PC-9 (cell line): ENCODE results near the gene PAX4.

Source experiments
- EZH2 ChIP-seq: fragments of 200-600 bp; sonication (generic); IDR thresholded peaks from 2 replicates; pipeline ENCODE4 v1.8.0; 2017; ENCODE audit warnings: antibody characterized with exemption, low read depth
- TF ChIP-seq, protein P1 (sequence below): fragments of 200-600 bp; sonication (generic); conservative IDR thresholded peaks from 2 replicates; pipeline ENCODE4 v1.6.1; 2017; ENCODE audit warnings: mixed run types, antibody characterized with exemption, mild to moderate bottlenecking, moderate library complexity

DNA sequence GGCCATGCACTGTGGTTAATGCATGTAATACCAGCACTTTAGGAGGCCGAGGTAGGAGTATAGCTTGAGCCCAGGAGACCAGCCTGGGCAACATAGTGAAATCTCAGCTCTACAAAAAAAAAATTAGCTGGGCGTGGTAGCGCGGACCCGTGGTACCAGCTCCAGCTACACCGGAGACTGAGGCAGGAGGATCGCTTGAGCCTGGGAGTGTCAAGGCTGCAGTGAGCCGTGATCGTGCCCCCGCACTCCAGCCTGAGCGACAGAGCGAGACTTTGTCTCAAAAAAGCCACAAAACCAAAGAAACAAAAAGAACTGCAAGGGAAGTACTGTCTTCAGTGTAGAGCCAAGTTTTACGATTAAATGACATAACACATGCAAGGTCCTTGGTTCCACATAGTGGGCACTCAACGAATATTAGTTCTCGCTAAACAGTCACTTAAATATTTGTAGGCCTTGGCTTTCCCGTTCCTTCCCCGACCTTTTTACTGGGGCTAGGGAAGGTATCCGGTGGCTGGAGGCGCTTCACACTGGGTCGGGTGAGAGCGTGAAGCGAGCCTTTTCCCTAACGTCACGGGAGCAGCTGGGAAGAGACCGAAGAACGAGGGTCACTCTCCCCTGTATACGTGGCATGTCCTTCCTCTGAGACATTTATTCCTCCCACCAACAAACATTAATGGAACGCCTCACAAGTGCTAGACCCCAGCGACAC lies 33.1 kb upstream of the PAX4 start:
- TF ChIP-seq, protein P1, sequence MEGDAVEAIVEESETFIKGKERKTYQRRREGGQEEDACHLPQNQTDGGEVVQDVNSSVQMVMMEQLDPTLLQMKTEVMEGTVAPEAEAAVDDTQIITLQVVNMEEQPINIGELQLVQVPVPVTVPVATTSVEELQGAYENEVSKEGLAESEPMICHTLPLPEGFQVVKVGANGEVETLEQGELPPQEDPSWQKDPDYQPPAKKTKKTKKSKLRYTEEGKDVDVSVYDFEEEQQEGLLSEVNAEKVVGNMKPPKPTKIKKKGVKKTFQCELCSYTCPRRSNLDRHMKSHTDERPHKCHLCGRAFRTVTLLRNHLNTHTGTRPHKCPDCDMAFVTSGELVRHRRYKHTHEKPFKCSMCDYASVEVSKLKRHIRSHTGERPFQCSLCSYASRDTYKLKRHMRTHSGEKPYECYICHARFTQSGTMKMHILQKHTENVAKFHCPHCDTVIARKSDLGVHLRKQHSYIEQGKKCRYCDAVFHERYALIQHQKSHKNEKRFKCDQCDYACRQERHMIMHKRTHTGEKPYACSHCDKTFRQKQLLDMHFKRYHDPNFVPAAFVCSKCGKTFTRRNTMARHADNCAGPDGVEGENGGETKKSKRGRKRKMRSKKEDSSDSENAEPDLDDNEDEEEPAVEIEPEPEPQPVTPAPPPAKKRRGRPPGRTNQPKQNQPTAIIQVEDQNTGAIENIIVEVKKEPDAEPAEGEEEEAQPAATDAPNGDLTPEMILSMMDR, result no peak
- TF ChIP-seq EZH2, result no peak
